Erythroblast (primary cell): Measurements from ENCODE around the gene ATP4A.

Source experiments
- DNase-seq, 2 experiments: peaks; one replicate each; lab custom pipeline; 2025; lab: John Stamatoyannopoulos, UW
- GATA1 ChIP-seq: IDR thresholded peaks from 2 replicates; pipeline ENCODE4 v1.6.1; 2011; ENCODE audit warnings: low read depth, mild to moderate bottlenecking, control low read depth, low read length, moderate library complexity
- POLR2A ChIP-seq: IDR thresholded peaks from 2 replicates; pipeline ENCODE4 v1.6.1; 2011; ENCODE audit warnings: mild to moderate bottlenecking, low read length

The ATP4A gene

GRCh38 chr19:35587321-35587720 is 23.9 kb upstream of the ATP4A start:
- no peak for DNase-seq
- TF ChIP-seq POLR2A, result no peak
- no peak for TF ChIP-seq GATA1

- TF ChIP-seq GATA1, result no peak
- TF ChIP-seq POLR2A, result no peak
- peak; percentile 25 to 31 for DNase-seq
Measured at GRCh38 chr19:35585848-35586247, 22.4 kb upstream of the ATP4A start, which contains the start of gene PMIS2. PMIS2 (plus strand) TSS chr19:35586173; CDS start chr19:35586260, 87 bp downstream.

DNA sequence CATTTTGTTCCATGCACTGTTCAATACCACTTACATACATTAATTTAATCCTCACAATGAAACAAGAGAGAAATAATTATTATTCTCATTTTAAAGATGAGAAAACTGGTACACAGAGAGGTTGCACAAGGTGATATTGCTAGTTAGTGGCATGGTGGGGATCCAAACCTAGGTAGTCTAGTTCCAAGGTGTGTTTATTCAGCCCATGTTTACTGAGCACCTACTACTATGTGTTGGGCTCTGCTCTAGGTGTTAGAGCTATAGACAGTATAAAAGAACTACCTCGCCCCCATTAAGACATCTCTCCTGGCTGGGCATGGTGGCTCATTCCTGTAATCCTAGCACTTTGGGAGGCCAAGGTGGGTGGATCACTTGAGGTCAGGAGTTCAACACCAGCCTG is 19.3 kb upstream of the ATP4A start:
- no peak for TF ChIP-seq POLR2A
- TF ChIP-seq GATA1, result no peak
- no peak for DNase-seq

GRCh38 chr19:35578707-35579106 is 15.2 kb upstream of the ATP4A start:
- DNase-seq, result no peak
- TF ChIP-seq POLR2A, result no peak
- TF ChIP-seq GATA1, result no peak

DNA sequence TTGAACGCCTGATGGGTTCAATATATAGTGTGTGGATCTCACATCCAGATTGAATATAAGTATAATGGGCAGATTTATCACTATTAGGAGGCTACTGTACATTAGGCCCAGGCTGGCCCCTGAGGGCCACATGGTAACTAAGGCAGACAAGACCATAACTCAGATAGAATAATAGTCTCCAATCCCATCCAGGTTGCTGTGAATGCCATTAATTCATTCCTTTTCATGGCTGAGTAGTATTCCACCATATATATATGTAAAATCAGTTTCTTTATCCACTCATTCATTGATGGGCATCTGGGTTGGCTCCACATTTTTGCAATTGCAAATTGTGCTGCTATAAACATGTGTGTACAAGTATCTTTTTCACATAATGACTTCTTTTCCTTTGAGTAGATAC is 14.5 kb upstream of the ATP4A start:
- no peak for TF ChIP-seq GATA1
- TF ChIP-seq POLR2A, result no peak
- DNase-seq, result no peak

GRCh38 chr19:35571406-35571965 is 8.0 kb upstream of the ATP4A start:
- no peak for DNase-seq
- no peak for TF ChIP-seq GATA1
- TF ChIP-seq POLR2A, result no peak

DNA sequence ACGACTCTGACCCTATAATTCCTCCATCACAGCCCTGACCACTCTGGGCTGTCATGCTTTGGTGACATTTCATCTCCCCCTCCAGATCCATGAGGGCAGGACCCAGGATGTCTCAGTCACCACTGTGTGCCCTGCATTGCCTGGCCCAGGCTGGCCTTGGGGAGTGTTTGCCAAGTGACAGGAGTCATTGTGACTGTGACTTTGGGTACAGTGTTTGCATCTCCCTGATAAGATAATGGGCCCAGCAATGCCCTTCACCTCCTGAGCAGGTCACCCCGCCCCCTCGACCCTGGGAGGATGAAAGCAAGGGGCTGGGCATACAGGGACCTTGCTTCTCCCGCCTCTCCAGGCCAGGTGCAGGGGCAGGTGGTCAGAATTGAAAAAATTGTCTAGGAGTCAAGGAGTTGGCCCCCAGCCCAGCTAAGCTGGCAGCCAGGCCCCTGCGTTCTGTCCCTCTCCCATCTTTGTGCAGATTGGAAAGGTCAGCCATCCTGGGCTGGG is 5.9 kb upstream of the ATP4A start:
- TF ChIP-seq GATA1 (no peak), POLR2A (no peak)
- no peak for DNase-seq

DNA sequence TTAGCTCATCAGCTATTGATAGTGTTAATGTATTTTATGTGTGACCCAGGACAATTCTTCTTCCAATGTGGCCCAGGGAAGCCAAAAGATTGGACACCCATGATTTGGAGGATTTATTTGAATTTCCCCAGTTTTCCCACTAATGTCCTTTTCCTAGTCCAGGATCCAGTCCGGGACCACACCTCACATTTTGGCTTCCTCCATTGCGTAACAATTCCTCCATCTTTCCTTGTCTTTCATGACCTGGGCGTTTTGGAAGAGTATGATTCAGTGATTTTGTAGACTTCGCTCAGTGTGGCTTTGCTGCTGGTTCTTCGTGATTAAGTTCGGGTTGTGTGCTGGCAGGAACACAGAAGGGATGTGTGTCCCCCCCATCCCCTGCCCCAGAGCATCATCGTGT is 3.3 kb upstream of the ATP4A start:
- TF ChIP-seq GATA1 (no peak), POLR2A (no peak)
- no peak for DNase-seq

GRCh38 chr19:35565016-35565856 is 1.8 kb upstream of the ATP4A start:
- DNase-seq, result no peak
- TF ChIP-seq POLR2A (no peak), GATA1 (no peak)

- DNase-seq, result no peak
- TF ChIP-seq GATA1 (no peak), POLR2A (no peak)
Measured at GRCh38 chr19:35562776-35563175, 682 bp downstream of the ATP4A start.

- no peak for TF ChIP-seq POLR2A
- no peak for TF ChIP-seq GATA1
- DNase-seq, result no peak
Measured at GRCh38 chr19:35562336-35562735, 1.1 kb downstream of the ATP4A start.

GRCh38 chr19:35561436-35561835 is 2.0 kb downstream of the ATP4A start:
- TF ChIP-seq POLR2A (no peak), GATA1 (no peak)
- no peak for DNase-seq

DNA sequence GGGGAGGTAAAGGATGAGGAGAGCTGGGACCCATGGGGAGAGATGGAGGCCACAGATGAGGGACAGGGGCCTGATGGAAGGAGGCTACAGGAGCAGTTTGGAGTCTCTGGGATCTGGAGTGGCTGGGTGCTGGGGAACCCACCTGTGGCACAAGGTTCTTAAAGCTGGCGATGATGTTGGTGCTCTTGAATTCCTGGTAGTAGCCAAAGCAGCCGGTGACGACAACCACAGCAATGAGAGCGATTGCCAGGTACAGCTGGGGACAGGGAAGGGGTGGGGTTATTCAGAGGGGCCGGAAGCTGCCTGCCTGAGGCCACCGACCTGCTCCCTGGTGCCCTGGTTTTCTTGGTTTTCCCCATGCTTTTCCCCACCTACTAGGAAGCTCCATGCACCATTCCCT is 2.8 kb downstream of the ATP4A start:
- TF ChIP-seq GATA1 (no peak), POLR2A (no peak)

DNA sequence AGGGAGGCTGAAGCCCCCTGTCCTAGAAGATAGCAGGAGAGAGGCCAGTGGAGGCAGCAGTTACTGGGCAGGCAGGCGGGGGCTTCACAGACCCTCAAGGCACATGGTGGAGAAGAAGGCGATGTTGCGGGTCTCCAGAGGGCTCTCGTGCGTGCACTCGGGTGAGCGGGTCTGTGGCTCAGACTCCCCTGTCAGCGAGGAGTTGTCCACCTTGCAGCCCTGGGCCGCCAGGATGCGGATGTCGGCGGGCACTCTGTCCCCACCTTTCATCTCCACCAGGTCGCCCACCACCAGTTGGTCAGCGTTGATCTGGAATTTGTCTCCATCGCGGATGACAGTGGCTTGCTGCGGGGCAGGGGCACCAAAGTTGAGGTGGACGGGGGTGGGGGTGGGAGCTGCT is 3.2 kb downstream of the ATP4A start:
- no peak for TF ChIP-seq GATA1
- TF ChIP-seq POLR2A, result no peak
- DNase-seq, result no peak

More for the DNA sequence above, 2.8 kb downstream of the ATP4A start:
- no peak for DNase-seq
